HepG2 (cell line): Measurements from ENCODE around the gene APBB1. TPM values are rescaled to one million over a fixed set of nuclear protein-coding genes. Genes with fewer than 3 reads are reported as not detected.

Experiments
- ARID2 ChIP-seq: sonication (generic); formaldehyde crosslinking; IDR thresholded peaks from 2 replicates; pipeline ENCODE4 v1.8.1; 2022; ENCODE audit warnings: mild to moderate bottlenecking, missing genetic modification reagents, borderline replicate concordance
- ATF6 ChIP-seq: sonication (generic); formaldehyde crosslinking; conservative IDR thresholded peaks from 2 replicates; pipeline ENCODE4 v1.4.0; 2020; ENCODE audit warnings: missing genetic modification reagents
- FOSL2 ChIP-seq: sonication (generic); formaldehyde crosslinking; IDR thresholded peaks from 2 replicates; pipeline ENCODE4 v1.4.0; 2020; ENCODE audit warnings: missing genetic modification reagents
- FOXK2 ChIP-seq: fragments of 450-650 bp; IDR thresholded peaks from 2 replicates; pipeline ENCODE4 v1.6.1; 2016
- MYPOP ChIP-seq: sonication (generic); formaldehyde crosslinking; IDR thresholded peaks from 2 replicates; pipeline ENCODE4 v1.8.1; 2023; ENCODE audit warnings: mild to moderate bottlenecking, moderate library complexity, missing genetic modification reagents
- REXO4 ChIP-seq: sonication (generic); formaldehyde crosslinking; IDR thresholded peaks from 2 replicates; pipeline ENCODE4 v1.8.0; 2022; ENCODE audit warnings: missing genetic modification reagents, mild to moderate bottlenecking, borderline replicate concordance
- SOX6 ChIP-seq, 2 experiments: fragments of 450-650 bp in 1 of 2; sonication (generic) in 1 of 2; formaldehyde crosslinking in 1 of 2; IDR thresholded peaks; 2 replicates each; pipeline versions ENCODE4 v1.4.0 to v1.6.1; 2017 to 2020; ENCODE audit warnings: antibody characterized with exemption in 1 of 2, mild to moderate bottlenecking in 1 of 2, missing genetic modification reagents in 1 of 2
- TCF12 ChIP-seq, 2 experiments: fragments of 450-650 bp in 1 of 2; sonication (generic) in 1 of 2; formaldehyde crosslinking in 1 of 2; IDR thresholded peaks; 2 replicates each; pipeline versions ENCODE4 v1.6.1 to v1.8.0; 2017 to 2022; ENCODE audit warnings: antibody characterized with exemption in 1 of 2, mild to moderate bottlenecking in 1 of 2, missing genetic modification reagents in 1 of 2, moderate library complexity in 1 of 2
- ZNF546 ChIP-seq: sonication (generic); formaldehyde crosslinking; conservative IDR thresholded peaks from 2 replicates; pipeline ENCODE4 v1.8.1; 2023; ENCODE audit warnings: mild to moderate bottlenecking, missing genetic modification reagents
- polyA plus RNA-seq, 8 experiments: library from polyadenylated mRNA; depleted of rRNA in 3 of 8; stranded (reverse) in 7 of 8; unstranded in 1 of 8; fragments of >200 nt; fragmentation: Illumina TruSeq in 4 of 8; extraction: Trizol in 4 of 8; gene quantifications; 2 replicates each; pipeline versions ENCODE4 v1.2.1 to v1.2.3, GENCODE V29; 2011 to 2016; ENCODE audit warnings: low read depth in 4 of 8, missing spikeins in 1 of 8, mixed read lengths in 1 of 8; ENCODE audit not compliant: insufficient read depth in 1 of 8
- total RNA-seq, 5 experiments: library from RNA; depleted of rRNA; stranded (reverse); fragments of >200 nt; fragmentation: Illumina TruSeq; extraction: Trizol; gene quantifications; 2 replicates each; pipeline ENCODE4 v1.2.3, GENCODE V29; 2016; ENCODE audit warnings: low read depth in 1 of 5
- TF ChIP-seq, protein P1 (sequence below): sonication (generic); formaldehyde crosslinking; IDR thresholded peaks from 2 replicates; pipeline ENCODE4 v1.5.1; 2020; ENCODE audit warnings: mild to moderate bottlenecking, missing genetic modification reagents, moderate library complexity
- TF ChIP-seq, protein P2 (sequence below): sonication (generic); formaldehyde crosslinking; IDR thresholded peaks from 2 replicates; pipeline ENCODE4 v1.4.0; 2020; ENCODE audit warnings: missing genetic modification reagents
- TF ChIP-seq, protein P3 (sequence below): IDR thresholded peaks from 2 replicates; pipeline ENCODE4 v1.6.1; 2016; ENCODE audit warnings: low read depth, missing genetic modification reagents, missing compliant biosample characterization

The APBB1 gene
- total and polyA plus RNA-seq, 2 of the 13 experiments (the other 11 are each of a cell fraction or from before 2014, with no cell fraction given) = 1.7 to 3.5 TPM

DNA sequence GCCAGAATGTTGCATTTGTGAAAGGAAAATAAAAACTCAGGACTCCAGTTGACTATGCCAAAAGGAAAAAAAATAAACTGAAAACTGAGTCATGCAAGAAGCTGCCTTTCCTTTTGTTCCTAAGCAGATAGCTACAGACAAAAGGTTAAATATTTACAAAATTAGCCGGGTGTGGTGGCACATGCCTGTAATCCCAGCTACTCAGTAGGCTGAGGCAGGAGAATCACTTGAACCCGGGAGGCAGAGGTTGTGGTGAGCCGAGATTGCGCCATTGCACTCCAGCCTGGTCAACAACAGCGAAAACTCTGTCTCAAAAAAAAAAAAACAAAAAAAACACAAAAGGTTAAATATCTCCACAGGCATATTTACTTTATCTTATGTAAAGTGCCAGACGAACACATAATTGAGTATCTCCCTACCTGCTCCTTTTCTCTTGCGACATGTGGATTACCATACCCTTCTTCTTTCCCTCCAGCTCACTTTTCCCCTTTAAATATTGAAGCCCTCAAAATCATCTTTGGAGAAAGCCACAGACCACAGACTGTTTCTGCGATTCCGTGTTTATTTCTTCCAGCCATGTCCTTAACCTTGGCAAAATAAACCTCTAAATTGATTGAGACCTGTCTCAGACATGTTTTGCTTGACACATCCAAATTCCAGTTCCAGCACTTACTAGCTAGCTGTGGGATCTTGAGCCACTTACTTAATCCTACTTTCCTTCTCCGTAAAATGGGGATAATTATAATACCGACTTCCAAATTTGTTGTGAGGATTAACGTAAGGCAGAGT lies 30.9 kb downstream of the APBB1 start (continued):
- TF ChIP-seq, protein P1, sequence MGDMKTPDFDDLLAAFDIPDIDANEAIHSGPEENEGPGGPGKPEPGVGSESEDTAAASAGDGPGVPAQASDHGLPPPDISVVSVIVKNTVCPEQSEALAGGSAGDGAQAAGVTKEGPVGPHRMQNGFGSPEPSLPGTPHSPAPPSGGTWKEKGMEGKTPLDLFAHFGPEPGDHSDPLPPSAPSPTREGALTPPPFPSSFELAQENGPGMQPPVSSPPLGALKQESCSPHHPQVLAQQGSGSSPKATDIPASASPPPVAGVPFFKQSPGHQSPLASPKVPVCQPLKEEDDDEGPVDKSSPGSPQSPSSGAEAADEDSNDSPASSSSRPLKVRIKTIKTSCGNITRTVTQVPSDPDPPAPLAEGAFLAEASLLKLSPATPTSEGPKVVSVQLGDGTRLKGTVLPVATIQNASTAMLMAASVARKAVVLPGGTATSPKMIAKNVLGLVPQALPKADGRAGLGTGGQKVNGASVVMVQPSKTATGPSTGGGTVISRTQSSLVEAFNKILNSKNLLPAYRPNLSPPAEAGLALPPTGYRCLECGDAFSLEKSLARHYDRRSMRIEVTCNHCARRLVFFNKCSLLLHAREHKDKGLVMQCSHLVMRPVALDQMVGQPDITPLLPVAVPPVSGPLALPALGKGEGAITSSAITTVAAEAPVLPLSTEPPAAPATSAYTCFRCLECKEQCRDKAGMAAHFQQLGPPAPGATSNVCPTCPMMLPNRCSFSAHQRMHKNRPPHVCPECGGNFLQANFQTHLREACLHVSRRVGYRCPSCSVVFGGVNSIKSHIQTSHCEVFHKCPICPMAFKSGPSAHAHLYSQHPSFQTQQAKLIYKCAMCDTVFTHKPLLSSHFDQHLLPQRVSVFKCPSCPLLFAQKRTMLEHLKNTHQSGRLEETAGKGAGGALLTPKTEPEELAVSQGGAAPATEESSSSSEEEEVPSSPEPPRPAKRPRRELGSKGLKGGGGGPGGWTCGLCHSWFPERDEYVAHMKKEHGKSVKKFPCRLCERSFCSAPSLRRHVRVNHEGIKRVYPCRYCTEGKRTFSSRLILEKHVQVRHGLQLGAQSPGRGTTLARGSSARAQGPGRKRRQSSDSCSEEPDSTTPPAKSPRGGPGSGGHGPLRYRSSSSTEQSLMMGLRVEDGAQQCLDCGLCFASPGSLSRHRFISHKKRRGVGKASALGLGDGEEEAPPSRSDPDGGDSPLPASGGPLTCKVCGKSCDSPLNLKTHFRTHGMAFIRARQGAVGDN (CRISPR knock-in tag) = no peak
- TF ChIP-seq MYPOP (peak; percentile 82; the same call in 1 of the 2 replicates), ATF6 (CRISPR knock-in tag) (no peak), FOSL2 (CRISPR knock-in tag) (peak; percentile 55; the same call in 1 of the 2 replicates), SOX6 (IDR thresholded peaks at IDR 0.05) (no peak), SOX6 (CRISPR knock-in tag; IDR thresholded peaks at IDR 0.05) (peak; percentile 97), ZNF546 (CRISPR knock-in tag) (no peak), TCF12 (IDR thresholded peaks at IDR 0.05) (no peak), TCF12 (CRISPR knock-in tag; IDR thresholded peaks at IDR 0.05) (no peak), REXO4 (CRISPR knock-in tag) (no peak), ARID2 (no peak), FOXK2 (peak; percentile 60)
- TF ChIP-seq, protein P2, sequence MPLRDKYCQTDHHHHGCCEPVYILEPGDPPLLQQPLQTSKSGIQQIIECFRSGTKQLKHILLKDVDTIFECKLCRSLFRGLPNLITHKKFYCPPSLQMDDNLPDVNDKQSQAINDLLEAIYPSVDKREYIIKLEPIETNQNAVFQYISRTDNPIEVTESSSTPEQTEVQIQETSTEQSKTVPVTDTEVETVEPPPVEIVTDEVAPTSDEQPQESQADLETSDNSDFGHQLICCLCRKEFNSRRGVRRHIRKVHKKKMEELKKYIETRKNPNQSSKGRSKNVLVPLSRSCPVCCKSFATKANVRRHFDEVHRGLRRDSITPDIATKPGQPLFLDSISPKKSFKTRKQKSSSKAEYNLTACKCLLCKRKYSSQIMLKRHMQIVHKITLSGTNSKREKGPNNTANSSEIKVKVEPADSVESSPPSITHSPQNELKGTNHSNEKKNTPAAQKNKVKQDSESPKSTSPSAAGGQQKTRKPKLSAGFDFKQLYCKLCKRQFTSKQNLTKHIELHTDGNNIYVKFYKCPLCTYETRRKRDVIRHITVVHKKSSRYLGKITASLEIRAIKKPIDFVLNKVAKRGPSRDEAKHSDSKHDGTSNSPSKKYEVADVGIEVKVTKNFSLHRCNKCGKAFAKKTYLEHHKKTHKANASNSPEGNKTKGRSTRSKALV (CRISPR knock-in tag) = no peak
- TF ChIP-seq, protein P3, sequence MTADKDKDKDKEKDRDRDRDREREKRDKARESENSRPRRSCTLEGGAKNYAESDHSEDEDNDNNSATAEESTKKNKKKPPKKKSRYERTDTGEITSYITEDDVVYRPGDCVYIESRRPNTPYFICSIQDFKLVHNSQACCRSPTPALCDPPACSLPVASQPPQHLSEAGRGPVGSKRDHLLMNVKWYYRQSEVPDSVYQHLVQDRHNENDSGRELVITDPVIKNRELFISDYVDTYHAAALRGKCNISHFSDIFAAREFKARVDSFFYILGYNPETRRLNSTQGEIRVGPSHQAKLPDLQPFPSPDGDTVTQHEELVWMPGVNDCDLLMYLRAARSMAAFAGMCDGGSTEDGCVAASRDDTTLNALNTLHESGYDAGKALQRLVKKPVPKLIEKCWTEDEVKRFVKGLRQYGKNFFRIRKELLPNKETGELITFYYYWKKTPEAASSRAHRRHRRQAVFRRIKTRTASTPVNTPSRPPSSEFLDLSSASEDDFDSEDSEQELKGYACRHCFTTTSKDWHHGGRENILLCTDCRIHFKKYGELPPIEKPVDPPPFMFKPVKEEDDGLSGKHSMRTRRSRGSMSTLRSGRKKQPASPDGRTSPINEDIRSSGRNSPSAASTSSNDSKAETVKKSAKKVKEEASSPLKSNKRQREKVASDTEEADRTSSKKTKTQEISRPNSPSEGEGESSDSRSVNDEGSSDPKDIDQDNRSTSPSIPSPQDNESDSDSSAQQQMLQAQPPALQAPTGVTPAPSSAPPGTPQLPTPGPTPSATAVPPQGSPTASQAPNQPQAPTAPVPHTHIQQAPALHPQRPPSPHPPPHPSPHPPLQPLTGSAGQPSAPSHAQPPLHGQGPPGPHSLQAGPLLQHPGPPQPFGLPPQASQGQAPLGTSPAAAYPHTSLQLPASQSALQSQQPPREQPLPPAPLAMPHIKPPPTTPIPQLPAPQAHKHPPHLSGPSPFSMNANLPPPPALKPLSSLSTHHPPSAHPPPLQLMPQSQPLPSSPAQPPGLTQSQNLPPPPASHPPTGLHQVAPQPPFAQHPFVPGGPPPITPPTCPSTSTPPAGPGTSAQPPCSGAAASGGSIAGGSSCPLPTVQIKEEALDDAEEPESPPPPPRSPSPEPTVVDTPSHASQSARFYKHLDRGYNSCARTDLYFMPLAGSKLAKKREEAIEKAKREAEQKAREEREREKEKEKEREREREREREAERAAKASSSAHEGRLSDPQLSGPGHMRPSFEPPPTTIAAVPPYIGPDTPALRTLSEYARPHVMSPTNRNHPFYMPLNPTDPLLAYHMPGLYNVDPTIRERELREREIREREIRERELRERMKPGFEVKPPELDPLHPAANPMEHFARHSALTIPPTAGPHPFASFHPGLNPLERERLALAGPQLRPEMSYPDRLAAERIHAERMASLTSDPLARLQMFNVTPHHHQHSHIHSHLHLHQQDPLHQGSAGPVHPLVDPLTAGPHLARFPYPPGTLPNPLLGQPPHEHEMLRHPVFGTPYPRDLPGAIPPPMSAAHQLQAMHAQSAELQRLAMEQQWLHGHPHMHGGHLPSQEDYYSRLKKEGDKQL (CRISPR knock-in tag) = no peak
